Stimulated activated CD4-positive, alpha-beta T cell treated with anti-CD3 and anti-CD28 coated beads, Interleukin-4, amount 100 ng/mL, for 1 hour (primary cell): ENCODE results near the gene ITM2C.

Experiments
- DNase-seq: peaks from one replicate; pipeline ENCODE4 v3.0.0-alpha.2; 2020

ITM2C gene

GRCh38 chr2:230864605-230865306 is at the start of gene ITM2C:
Gene ITM2C (plus strand): TSS chr2:230864942. CDS start chr2:230865026, 84 bp downstream.
- DNase-seq, result peak; percentile 78

GRCh38 chr2:230815088-230815487 is 49.7 kb upstream of the ITM2C start:
- DNase-seq, result no peak

GRCh38 chr2:230816735-230817134 is 48.0 kb upstream of the ITM2C start:
- DNase-seq, result no peak

GRCh38 chr2:230819433-230819832 is 45.3 kb upstream of the ITM2C start:
- DNase-seq, result no peak

DNA sequence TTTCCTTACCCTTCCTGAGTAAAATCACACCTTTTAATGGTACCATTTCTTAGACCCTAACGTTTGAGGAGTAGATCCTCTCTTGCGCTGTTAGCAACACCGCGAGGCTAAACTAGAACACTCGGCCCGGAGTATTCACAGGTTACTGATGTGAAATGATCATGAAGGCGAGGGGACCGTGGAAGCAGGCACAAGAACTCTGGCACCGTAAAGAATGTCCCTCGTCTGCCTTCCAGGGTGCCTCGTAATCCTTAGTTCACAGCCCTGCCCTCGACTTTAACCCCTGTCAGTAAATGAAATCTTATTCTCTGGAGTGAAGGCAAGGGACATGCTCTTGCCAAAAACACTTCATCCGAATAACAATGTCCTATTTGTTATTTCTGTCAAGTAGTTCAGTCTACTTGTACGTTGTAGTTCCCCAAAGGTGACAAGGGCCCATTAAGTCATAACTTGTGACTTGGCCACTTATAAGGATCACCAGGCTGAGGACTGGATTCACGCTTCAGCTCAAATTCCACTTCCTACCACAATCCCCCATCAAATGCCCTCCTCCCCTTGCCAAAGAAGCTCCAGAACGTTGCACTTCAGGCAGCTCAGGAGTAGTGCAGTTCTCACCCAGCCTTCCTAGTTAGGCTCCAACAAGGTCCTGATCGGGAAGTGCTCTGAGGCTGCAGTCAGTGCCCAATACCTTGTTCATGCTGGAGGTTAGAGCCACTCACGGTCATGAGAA is 43.3 kb upstream of the ITM2C start:
- no peak for DNase-seq

- no peak for DNase-seq
Measured at GRCh38 chr2:230821991-230822520, 42.7 kb upstream of the ITM2C start.

DNA sequence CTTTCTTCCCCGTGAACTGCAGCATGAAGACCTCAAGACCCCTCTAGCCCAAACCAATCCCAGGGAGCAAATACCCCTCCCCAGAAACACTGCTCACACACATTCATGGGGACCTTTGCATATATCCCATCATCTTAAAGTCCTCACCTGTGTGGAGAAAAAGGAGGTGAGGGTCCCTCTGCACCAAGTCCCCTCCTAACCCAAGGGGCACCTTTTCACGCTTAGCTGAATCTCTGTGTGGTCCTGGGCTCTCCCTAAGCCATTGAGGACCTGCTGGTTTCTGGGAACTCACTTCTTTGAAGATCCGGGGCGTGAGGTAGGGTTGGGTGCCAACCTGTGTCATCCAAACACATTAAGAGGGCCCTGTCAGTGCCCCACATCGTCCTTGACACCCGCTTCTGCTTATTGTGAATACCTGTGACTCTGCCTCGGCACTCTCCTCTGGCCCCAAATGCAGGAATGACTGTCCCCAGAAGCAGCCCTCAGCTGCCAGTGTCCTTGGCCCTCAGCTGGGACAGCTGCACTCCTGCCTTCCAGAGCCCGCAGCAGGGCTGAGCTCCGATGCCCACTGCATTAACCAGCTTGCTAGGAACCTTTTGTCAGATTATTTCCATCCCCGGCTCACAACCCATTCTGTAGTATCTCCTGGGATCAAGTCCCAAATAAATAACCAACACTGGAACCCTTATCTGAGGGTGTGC is 41.3 kb upstream of the ITM2C start:
- DNase-seq, result no peak

DNA sequence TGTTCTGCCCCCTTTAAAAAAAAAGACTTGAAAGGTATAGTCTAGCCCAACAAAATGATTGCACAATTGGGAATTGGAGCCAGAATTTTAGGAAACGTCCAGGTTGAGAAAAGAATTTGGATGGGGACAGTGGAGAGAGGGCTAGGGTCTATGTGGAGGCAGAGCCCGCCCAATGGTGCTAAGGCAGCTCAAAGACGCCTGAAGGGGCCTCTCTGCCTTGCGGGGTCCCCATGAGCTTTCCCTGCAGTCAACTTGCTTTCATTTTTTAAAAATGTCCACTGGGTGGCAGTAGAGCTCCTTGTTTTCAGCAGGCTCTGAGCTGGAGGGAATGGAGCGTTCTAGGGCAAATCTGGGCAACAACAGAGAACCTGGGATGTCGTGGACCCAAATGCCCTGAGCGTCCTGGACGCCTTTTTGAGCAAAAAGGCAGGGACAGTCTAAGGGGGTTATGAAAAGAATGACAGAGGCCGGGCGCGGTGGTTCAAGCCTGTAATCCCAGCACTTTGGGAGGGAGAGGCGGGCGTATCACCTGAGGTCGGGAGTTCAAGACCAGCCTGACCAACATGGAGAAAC is 40.2 kb upstream of the ITM2C start:
- DNase-seq, result peak; percentile 27

DNA sequence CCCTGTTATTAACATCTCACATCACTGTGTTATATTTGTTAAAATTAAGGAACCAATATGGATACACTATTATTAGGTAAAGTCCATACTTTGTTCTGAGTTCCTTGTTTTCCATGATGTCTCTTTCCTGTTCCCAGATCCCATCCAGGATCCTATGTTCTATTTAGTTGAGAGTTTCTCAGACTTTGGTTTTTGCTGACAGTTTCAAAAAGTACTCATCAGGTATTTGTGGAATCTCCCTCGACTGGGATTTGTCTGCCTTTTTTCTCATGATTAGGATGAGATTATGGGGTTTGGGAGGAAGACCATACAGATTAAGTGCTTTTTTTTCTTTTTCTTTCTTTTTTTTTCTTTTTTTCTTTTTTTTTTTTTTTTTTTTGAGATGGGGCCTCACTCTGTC is 39.4 kb upstream of the ITM2C start:
- DNase-seq, result no peak

DNA sequence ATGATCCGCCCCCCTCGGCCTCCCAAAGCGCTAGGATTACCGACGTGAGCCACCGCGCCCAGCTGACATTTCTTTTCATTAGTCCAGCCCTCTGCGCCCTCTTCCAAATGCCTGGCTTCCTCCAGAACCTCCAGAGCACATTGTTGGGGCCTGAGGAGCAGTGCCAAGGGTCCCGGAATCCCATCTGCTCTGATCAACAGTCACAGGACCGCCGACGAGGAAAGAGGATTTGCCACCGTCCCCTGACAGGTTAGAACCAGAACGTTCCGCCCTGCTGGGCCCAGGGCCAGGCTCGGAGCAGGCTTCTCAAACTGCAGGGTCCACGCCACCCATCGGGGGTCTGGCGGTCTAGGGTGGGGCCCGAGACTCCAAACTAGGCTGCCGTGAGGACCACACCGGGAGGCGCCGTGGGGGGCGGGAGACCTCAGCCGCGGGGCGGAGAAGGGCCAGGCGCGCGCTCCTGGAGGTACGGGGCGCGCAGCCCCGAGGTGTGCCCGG is 36.9 kb upstream of the ITM2C start:
- DNase-seq, result no peak

GRCh38 chr2:230828272-230828961 is 36.3 kb upstream of the ITM2C start:
- no peak for DNase-seq

- DNase-seq, result no peak
Measured at GRCh38 chr2:230829293-230829692, 35.4 kb upstream of the ITM2C start.

DNA sequence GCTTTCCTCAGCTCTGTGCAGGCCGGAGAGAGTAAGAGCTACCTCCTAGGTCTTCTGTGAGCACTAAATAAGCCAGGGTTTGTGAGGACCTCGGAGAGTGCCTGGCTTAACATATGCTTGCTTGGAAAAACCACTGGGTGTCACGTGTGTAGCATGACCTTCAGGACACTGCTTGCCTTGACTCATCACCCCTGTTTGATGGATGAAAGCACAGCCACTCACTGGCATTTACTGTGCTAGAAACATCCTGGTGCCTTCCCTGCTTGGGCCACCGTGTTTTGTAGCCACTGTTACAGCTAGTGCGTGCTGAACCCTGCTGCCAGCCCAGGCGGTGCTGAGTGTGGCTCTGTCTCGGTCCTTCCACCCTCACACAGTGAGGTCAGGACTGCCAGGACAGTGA is 34.8 kb upstream of the ITM2C start:
- DNase-seq, result no peak

- no peak for DNase-seq
Measured at GRCh38 chr2:230830428-230830827, 34.3 kb upstream of the ITM2C start.

- no peak for DNase-seq
Measured at GRCh38 chr2:230840301-230840700, 24.4 kb upstream of the ITM2C start.

DNA sequence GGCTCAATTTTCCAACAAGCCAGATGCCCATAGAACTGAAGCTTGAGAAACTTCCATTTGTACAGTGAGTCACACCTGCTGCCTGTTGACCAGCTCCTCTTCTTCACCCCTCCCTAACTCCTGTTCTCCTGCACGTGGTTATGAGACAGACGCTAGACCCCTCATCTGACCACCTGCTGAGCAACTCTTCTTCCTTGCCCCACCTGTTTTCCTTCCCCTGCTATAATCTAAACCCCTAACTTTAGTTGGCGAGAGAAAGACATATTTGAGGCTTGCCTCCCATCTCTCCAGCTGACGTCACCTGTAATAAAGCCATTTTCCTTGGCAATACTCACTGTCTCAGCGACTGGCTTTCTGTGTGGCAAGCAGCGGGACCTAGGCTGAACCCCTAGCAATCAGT is 22.3 kb upstream of the ITM2C start:
- no peak for DNase-seq

GRCh38 chr2:230843132-230843531 is 21.6 kb upstream of the ITM2C start:
- DNase-seq, result no peak

DNA sequence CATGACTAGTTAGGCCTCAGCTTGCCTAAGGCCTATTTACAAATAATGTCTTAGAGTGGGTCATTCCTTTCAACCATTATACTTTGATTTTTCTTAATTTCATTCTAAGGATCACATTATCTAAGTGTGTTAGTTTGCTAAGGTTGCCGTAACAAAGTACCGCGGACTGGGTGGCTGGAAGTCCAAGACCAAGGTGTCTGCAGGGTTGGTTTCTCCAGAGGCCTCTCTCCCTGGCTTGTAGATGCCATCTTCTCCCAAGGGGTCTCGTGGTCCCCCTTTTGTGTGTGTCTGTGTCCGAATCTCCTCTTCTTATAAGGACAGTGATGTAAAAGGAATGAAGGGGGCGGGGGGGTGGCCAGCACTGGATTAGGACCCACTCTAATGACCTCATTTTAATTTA is 18.4 kb upstream of the ITM2C start:
- DNase-seq, result no peak

GRCh38 chr2:230847883-230848388 is 16.8 kb upstream of the ITM2C start:
- DNase-seq, result peak; percentile 96

DNA sequence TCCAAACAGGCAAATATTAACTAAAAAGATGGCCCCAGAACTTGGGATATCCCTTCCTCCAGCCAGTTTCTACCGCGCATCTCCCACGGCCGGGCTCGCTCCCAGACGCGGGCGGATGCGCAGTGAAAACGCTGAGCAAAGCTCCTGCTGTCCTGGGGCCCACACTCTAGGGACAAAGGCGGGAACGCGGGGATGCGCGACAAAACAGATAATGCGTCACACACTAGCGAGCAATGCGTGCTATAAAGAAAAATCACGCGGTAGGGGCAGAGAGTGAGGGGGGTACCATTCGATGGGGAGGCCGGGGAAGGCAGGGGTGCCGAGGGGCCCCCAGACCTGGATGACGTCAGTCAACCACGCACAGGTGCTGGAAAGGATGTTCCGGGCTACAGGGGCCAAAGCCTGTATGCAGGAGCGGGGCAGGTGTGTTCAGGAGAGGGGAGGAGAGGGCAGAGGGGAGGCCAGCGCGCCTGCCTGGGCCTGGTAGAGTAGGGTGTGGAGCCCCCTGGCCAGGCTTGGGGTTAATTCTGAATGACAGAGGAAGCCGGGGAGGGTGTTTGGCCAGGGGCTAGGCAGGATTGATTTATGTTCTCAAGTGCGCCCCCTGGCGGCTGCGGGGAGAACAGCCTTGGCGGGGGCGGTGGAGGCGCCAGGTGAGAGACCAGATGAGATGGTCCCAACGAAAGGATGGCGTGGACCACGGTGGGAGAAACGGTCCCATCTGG is 14.9 kb upstream of the ITM2C start:
- DNase-seq, result peak; percentile 77

- no peak for DNase-seq
Measured at GRCh38 chr2:230850358-230850658, 14.4 kb upstream of the ITM2C start.

GRCh38 chr2:230852113-230852512 is 12.6 kb upstream of the ITM2C start:
- no peak for DNase-seq
